ENCODE measurements around the gene INO80C. TPM values are rescaled to one million over a fixed set of nuclear protein-coding genes. Genes with fewer than 3 reads are reported as not detected.

The INO80C gene
- total RNA-seq, 1 donor from 2014 or later: 25.8 TPM

DNA sequence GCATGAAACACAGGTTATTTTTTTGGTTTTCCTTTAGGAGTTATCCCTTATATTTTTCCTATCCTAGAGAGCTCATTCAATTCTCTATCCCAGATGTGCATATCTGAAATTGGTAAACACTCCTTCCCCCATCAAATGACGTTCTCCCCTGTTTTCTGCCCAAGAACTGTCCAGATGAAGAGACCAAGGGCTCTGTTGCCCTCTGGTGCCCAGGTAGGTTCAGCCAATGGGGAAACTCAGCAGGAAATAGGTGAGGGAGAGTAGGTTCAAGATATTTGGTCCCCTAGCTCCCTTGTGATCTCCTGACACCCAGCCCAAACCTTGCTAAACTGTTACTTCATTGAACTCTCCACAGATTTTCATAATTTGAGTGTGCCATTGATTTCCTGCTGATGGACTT is 14.1 kb upstream of the INO80C start:
- Histone ChIP-seq H3K4me3 (no peak overlapping the region), H3K27me3 (ENCODE audit: low read depth) (no peaks in the 10 kb centered on the region), H3K36me3 (no peaks in the 10 kb centered on the region), H3K4me1 (peaks cover 4% of the 10 kb centered on the region), H3K27ac (no peak overlapping the region), H3K9me3 (no peaks in the 10 kb centered on the region)
- ATAC-seq (no peak), DNase-seq (no peak)
- intact Hi-C loops (cut with DNase I): no loop called here
- TF ChIP-seq, protein P1, sequence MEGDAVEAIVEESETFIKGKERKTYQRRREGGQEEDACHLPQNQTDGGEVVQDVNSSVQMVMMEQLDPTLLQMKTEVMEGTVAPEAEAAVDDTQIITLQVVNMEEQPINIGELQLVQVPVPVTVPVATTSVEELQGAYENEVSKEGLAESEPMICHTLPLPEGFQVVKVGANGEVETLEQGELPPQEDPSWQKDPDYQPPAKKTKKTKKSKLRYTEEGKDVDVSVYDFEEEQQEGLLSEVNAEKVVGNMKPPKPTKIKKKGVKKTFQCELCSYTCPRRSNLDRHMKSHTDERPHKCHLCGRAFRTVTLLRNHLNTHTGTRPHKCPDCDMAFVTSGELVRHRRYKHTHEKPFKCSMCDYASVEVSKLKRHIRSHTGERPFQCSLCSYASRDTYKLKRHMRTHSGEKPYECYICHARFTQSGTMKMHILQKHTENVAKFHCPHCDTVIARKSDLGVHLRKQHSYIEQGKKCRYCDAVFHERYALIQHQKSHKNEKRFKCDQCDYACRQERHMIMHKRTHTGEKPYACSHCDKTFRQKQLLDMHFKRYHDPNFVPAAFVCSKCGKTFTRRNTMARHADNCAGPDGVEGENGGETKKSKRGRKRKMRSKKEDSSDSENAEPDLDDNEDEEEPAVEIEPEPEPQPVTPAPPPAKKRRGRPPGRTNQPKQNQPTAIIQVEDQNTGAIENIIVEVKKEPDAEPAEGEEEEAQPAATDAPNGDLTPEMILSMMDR (IDR thresholded peaks at IDR 0.05): no peak

DNA sequence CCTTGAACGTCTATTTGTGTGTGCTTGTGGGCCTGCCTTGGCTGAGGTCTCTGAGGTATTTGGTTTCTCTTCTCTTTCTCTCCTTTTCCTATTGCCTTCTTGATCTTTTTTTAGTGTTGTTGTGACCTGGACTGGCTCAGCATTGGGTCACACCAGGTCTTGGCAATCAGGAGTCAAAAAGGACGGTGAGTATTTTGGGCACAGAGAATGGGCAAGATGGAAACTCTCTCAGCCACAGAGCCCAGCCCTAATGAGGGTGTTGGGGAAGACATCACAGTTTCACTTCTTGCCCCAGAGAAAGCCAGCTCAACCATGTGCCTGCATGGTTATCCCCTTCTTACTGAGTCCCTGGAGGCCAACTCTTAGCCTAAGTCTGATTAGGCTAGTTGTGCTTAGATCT is 13.7 kb upstream of the INO80C start:
- intact Hi-C loops (cut with DNase I): no loop called here
- Histone ChIP-seq H3K9me3 (no peaks in the 10 kb centered on the region), H3K4me1 (peaks cover 8% of the 10 kb centered on the region), H3K4me3 (no peak overlapping the region), H3K27ac (no peak overlapping the region), H3K36me3 (no peaks in the 10 kb centered on the region), H3K27me3 (ENCODE audit: low read depth) (no peaks in the 10 kb centered on the region)
- TF ChIP-seq, protein P1 (IDR thresholded peaks at IDR 0.05): no peak
- ATAC-seq: no peak
- DNase-seq: no peak

DNA sequence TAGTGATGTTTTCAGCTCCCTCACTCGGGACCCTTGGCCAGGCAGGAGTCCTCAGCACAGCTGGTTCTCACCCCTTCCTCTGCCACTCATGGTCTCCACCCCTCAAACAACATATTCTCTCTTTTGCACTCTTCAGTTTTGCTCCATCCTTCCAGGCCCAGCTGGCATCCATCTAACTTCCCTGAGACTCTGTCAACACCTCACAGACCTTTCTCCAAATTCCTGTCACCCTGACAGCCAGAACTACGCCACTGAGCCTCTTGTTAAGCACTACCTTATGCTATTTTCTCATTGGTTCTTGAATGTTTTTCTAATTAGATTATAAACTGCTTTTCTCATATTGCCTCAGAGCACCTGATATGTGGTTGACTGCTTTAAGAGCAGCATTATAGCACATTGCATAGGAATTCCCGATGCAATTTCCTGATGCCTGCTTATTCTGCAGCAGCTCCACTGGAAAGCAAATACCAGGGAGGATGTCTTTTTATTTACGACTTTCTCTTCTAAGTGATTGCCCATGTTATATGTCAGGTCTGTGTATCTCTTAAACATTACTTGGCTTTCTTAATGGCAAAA is 12.4 kb upstream of the INO80C start:
- ATAC-seq (no peak), DNase-seq (no peak)
- no peaks in the 10 kb centered on the region for H3K9me3 ChIP-seq
- H3K27ac ChIP-seq: no peak overlapping the region
- H3K27me3 ChIP-seq (ENCODE audit: low read depth): no peaks in the 10 kb centered on the region
- peaks cover 14% of the 10 kb centered on the region for H3K4me1 ChIP-seq
- intact Hi-C loops (cut with DNase I): no loop called here
- TF ChIP-seq, protein P1 (IDR thresholded peaks at IDR 0.05): no peak
- H3K4me3 ChIP-seq: no peak overlapping the region
- H3K36me3 ChIP-seq: no peaks in the 10 kb centered on the region

DNA sequence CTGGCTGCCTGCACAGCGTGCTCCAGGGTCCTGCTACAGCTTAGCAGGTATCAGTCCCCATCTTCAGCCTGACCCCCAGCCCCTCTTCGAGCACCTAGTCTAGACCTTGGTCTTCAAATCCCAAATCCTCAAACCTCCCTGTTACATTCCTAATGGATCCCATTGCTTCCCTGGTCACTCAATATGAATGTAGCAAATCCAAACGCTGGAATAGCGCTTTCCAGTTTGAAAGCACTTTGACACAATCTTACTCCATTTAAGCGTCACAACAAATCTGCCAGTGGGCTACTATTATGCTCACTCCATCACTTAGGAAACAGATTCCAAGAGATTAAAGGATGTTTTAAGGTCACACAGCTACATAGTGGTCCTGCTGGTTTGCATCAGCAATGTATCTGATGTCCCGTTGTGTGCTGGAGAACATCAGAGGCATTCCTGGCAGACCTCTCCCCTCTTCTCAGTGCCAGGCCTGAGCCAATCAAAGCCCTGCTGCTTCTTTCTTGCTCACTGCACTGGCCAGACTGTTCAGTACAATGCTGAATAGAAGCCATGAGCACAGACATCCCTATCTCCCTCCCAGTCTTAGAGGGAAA is 11.1 kb upstream of the INO80C start:
- ATAC-seq (no peak), DNase-seq (no peak)
- H3K27ac ChIP-seq: no peak overlapping the region
- intact Hi-C loops (cut with DNase I): no loop called here
- no peaks in the 10 kb centered on the region for H3K9me3 ChIP-seq
- TF ChIP-seq, protein P1 (IDR thresholded peaks at IDR 0.05): no peak
- no peaks in the 10 kb centered on the region for H3K36me3 ChIP-seq
- peaks cover 14% of the 10 kb centered on the region for H3K4me1 ChIP-seq
- H3K27me3 ChIP-seq (ENCODE audit: low read depth): no peaks in the 10 kb centered on the region
- H3K4me3 ChIP-seq: no peak overlapping the region

DNA sequence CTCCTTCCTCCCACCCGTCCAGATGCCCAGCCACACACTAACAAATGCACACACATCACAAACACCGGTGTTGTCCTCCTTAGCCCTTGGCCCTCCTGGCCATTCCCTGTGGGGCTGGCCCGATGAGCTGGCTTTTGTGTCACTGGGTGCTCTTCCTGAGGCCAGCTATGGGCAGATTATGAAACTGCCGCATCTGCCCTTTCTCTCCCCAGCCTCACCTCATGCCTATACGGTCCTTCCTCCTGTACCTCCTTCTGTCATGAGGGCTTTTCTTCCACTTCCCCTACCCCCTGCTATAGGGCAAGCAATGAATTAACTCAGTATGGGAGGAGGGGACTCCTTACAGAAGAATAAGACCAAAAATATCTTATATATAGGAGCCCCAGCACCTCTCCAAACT is 10.3 kb upstream of the INO80C start:
- peak in 1 of 2 donors; percentile 11 for ATAC-seq
- Histone ChIP-seq H3K9me3 (no peaks in the 10 kb centered on the region), H3K36me3 (no peaks in the 10 kb centered on the region), H3K4me1 (peaks cover 10% of the 10 kb centered on the region), H3K4me3 (no peak overlapping the region), H3K27ac (no peak overlapping the region), H3K27me3 (ENCODE audit: low read depth) (no peaks in the 10 kb centered on the region)
- TF ChIP-seq, protein P1 (IDR thresholded peaks at IDR 0.05): no peak
- intact Hi-C loops (cut with DNase I): no loop called here
- no peak for DNase-seq

Data from lower lobe of right lung (tissue), 2 donors.